Stimulated activated CD8-positive, alpha-beta memory T cell treated with anti-CD3 and anti-CD28 coated beads, Interleukin-2, amount 100 ng/mL, for 1 hour (primary cell): ENCODE data around the gene MCTP2.

ENCODE experiments used
- DNase-seq, 2 donors: peaks; one replicate each; pipeline ENCODE4 v3.0.0-alpha.2; 2020; ENCODE audit warnings: low read depth in 2 of 2

Gene MCTP2

GRCh38 chr15:94526071-94526689, 294.8 kb downstream of the MCTP2 start:
- no peak for DNase-seq

DNA sequence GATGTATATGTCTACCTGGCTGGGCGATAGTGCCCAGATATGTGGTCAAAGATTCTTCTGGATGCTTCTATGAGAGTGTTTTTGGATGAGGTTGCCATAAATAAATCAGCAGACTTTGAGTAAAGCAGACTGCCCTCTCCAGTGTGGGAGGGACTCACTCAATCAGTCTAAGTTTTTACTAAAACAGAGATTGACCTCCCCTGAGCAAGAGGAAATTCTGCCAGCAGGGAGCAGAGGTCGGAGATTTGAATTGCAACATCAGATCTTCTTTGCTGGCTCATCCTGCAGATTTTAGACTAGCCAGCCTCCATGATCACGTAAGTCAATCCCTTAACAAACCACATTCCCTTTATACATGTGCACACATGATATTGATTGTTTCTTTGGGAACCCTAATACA, 300.9 kb downstream of the MCTP2 start:
- no peak for DNase-seq
